ENCODE measurements around the gene PCNX2. TPM values are rescaled to one million over a fixed set of nuclear protein-coding genes. Genes with fewer than 3 reads are reported as not detected.

Gene PCNX2
- total and polyA plus RNA-seq, 2 donors: 5.2 to 36.9 TPM

DNA sequence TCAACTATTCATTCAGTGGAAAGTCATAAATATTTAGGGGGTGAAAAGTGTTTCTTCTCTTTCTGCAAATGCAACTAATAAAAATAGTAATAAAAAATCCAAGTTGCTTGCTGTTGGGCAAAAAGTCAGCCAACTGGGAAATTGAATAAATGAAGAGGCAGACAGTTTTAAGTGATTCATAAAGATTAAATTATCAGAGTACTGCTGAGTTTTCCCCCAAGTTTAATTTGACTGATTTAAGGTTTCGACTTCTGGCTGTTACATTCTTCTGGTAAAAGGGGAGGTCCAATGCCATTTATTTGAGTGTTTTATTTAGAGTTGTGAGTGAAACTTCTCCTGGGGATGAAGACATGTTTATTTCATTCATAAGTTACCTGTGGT is 219.6 kb downstream of the PCNX2 start:
- H3K27ac ChIP-seq (ENCODE audit: low read depth): no peak overlapping the region
- no peaks in the 10 kb centered on the region for H3K4me1 ChIP-seq (ENCODE audit: insufficient read depth)
- H3K4me3 ChIP-seq (ENCODE audit: low read depth, low read length): no peak overlapping the region
- 79% methylated on average over 1 of the region's 1 CpG for WGBS
- H3K36me3 ChIP-seq (ENCODE audit: insufficient read depth): no peaks in the 10 kb centered on the region
- peak; percentile 13 for DNase-seq (ENCODE audit: extremely low spot score)

DNA sequence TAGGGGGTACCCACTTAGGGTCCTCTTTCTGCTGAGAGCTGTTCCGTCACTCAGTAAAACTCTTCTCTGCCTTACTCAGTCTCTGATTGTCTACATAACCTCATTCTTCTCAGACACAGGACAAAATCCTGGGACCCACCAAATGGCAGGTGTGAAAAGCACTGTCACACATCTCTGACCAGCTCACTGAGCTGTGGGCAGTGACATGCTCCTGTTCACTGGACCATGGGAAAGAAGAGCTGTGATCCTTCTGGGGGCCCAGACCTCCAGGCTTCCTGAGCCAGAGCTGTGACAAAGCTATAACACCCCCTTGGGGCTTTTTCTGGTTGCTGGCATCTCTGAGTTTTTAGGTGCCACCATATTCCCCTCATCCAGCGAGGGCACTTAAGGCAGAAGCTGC is 229.4 kb downstream of the PCNX2 start:
- no peak for DNase-seq (ENCODE audit: extremely low spot score)
- H3K27ac ChIP-seq (ENCODE audit: low read depth): no peak overlapping the region
- WGBS: 98% methylated on average over 2 of the region's 2 CpGs
- H3K4me3 ChIP-seq (ENCODE audit: low read depth, low read length): no peak overlapping the region
- no peaks in the 10 kb centered on the region for H3K36me3 ChIP-seq (ENCODE audit: insufficient read depth)
- H3K4me1 ChIP-seq (ENCODE audit: insufficient read depth): no peaks in the 10 kb centered on the region

GRCh38 chr1:233065685-233066084 is 229.8 kb downstream of the PCNX2 start:
- 98% methylated on average over 2 of the region's 2 CpGs for WGBS
- Histone ChIP-seq H3K4me1 (ENCODE audit: insufficient read depth) (no peaks in the 10 kb centered on the region), H3K27ac (ENCODE audit: low read depth) (no peak overlapping the region), H3K36me3 (ENCODE audit: insufficient read depth) (no peaks in the 10 kb centered on the region), H3K4me3 (ENCODE audit: low read depth, low read length) (no peak overlapping the region)
- DNase-seq (ENCODE audit: extremely low spot score): no peak

- no peak for DNase-seq (ENCODE audit: extremely low spot score)
- Histone ChIP-seq H3K36me3 (ENCODE audit: insufficient read depth) (no peaks in the 10 kb centered on the region), H3K4me1 (ENCODE audit: insufficient read depth) (no peaks in the 10 kb centered on the region), H3K27ac (ENCODE audit: low read depth) (no peak overlapping the region), H3K4me3 (ENCODE audit: low read depth, low read length) (no peak overlapping the region)
- 39% methylated on average over 1 of the region's 1 CpG for WGBS
These were observed 230.5 kb downstream of the PCNX2 start for GRCh38 chr1:233064988-233065387.

GRCh38 chr1:233063462-233063861 is 232.1 kb downstream of the PCNX2 start:
- Histone ChIP-seq H3K27ac (ENCODE audit: low read depth) (no peak overlapping the region), H3K36me3 (ENCODE audit: insufficient read depth) (no peaks in the 10 kb centered on the region), H3K4me3 (ENCODE audit: low read depth, low read length) (no peak overlapping the region), H3K4me1 (ENCODE audit: insufficient read depth) (no peaks in the 10 kb centered on the region)
- DNase-seq (ENCODE audit: extremely low spot score): no peak

GRCh38 chr1:233061265-233061664 is 234.3 kb downstream of the PCNX2 start:
- 83% methylated on average over 5 of the region's 5 CpGs for WGBS
- no peak for DNase-seq (ENCODE audit: extremely low spot score)
- Histone ChIP-seq H3K4me3 (ENCODE audit: low read depth, low read length) (no peak overlapping the region), H3K27ac (ENCODE audit: low read depth) (no peak overlapping the region), H3K4me1 (ENCODE audit: insufficient read depth) (no peaks in the 10 kb centered on the region), H3K36me3 (ENCODE audit: insufficient read depth) (no peaks in the 10 kb centered on the region)

- DNase-seq (ENCODE audit: extremely low spot score): no peak
- Histone ChIP-seq H3K27ac (ENCODE audit: low read depth) (no peak overlapping the region), H3K36me3 (ENCODE audit: insufficient read depth) (no peaks in the 10 kb centered on the region), H3K4me1 (ENCODE audit: insufficient read depth) (no peaks in the 10 kb centered on the region), H3K4me3 (ENCODE audit: low read depth, low read length) (no peak overlapping the region)
- WGBS: 83% methylated on average over 3 of the region's 3 CpGs
These were observed 235.0 kb downstream of the PCNX2 start for GRCh38 chr1:233060461-233060994.

DNA sequence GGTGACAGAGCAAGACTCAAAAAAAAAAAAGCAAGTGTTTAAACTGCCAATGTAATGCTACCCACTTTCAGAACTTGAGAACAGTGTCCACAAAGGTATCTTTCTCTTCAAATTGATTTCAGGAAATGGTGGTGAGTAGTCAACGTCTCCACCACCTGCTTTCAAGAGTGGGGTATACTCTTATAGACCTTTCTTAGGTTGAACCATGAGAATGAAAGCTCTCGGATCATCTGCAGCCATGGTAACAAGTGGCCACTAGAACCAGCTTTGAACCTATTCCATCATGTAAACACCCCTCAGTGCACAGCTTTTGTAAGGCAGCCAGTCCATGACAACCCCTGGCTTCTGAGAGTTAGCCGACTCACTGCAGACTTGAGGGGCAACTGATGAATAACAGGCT is 237.7 kb downstream of the PCNX2 start:
- DNase-seq (ENCODE audit: extremely low spot score): no peak
- Histone ChIP-seq H3K27ac (ENCODE audit: low read depth) (no peak overlapping the region), H3K4me1 (ENCODE audit: insufficient read depth) (no peaks in the 10 kb centered on the region), H3K4me3 (ENCODE audit: low read depth, low read length) (no peak overlapping the region), H3K36me3 (ENCODE audit: insufficient read depth) (no peaks in the 10 kb centered on the region)
- 91% methylated on average over 3 of the region's 3 CpGs for WGBS

- DNase-seq (ENCODE audit: extremely low spot score): no peak
- Histone ChIP-seq H3K4me3 (ENCODE audit: low read depth, low read length) (no peak overlapping the region), H3K27ac (ENCODE audit: low read depth) (no peak overlapping the region), H3K36me3 (ENCODE audit: insufficient read depth) (no peaks in the 10 kb centered on the region), H3K4me1 (ENCODE audit: insufficient read depth) (no peaks in the 10 kb centered on the region)
- WGBS: 92% methylated on average over 5 of the region's 5 CpGs
These were observed 239.5 kb downstream of the PCNX2 start for GRCh38 chr1:233055879-233056641.

DNA sequence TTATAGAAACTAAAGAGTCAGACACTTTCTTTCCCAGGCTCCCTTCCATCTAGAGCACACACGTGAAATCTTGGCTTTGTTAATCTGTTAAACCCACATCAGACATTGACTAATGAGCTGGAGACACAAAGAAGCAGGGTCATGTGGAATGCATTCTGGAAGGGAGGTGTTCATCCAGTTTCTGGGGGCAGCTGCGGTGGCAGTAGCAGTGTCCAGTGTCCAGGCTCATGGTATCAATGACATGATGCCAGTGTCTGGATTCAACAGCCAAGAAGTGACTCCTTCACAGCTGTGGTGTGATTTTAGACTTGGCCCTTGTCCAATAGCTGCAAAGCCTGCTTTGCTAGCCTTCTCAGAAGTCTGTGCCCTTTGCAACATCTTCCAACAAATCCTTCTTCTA is 249.9 kb downstream of the PCNX2 start:
- no peak overlapping the region for H3K27ac ChIP-seq (ENCODE audit: low read depth)
- no peak overlapping the region for H3K4me3 ChIP-seq (ENCODE audit: low read depth, low read length)
- H3K4me1 ChIP-seq (ENCODE audit: insufficient read depth): no peaks in the 10 kb centered on the region
- no peaks in the 10 kb centered on the region for H3K36me3 ChIP-seq (ENCODE audit: insufficient read depth)
- DNase-seq (ENCODE audit: extremely low spot score): no peak
- 69% methylated on average over 2 of the region's 2 CpGs for WGBS

DNA sequence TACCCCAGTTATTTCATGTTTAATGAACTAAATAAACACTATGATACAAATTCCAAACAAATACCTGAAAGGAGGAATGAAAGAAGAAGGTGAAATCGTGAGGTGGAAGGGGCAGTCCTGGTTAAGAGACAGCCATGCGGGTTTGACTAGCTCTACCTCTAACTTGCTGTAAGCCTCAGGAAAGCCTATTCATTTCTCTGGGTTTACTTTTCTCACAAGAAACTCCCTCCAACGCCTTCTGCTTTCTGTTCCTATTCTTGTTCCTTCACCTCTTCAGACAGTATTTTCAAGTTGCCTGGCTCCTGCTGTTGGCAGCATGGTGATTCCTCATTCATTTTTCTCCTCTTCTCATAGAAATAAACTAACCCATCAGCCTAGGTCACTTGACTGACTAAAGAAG is 252.7 kb downstream of the PCNX2 start:
- no peak overlapping the region for H3K4me3 ChIP-seq (ENCODE audit: low read depth, low read length)
- no peaks in the 10 kb centered on the region for H3K36me3 ChIP-seq (ENCODE audit: insufficient read depth)
- no peaks in the 10 kb centered on the region for H3K4me1 ChIP-seq (ENCODE audit: insufficient read depth)
- 94% methylated on average over 3 of the region's 3 CpGs for WGBS
- no peak overlapping the region for H3K27ac ChIP-seq (ENCODE audit: low read depth)
- DNase-seq (ENCODE audit: extremely low spot score): no peak

DNA sequence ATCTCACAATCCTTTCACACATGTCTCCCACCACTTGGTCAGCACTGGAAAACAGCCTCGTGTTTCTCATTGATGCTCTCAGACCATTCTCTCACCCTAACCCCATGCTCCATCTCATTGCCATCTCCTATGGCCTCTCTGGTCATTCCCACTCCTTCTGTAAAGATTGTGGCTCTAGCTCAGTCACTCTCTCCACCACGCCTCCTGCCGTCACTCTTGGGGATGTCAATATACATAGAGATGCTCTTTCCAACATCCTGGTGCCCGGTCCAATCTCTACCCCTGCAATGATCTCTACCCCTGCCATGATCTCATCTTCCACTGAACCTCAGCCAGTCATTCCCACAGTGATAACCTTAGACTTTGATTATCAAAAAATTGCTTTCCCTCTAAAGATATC is 255.0 kb downstream of the PCNX2 start:
- H3K4me1 ChIP-seq (ENCODE audit: insufficient read depth): peaks cover 2% of the 10 kb centered on the region
- 94% methylated on average over 4 of the region's 4 CpGs for WGBS
- no peak for DNase-seq (ENCODE audit: extremely low spot score)
- no peak overlapping the region for H3K4me3 ChIP-seq (ENCODE audit: low read depth, low read length)
- H3K36me3 ChIP-seq (ENCODE audit: insufficient read depth): no peaks in the 10 kb centered on the region
- H3K27ac ChIP-seq (ENCODE audit: low read depth): no peak overlapping the region

- no peak for DNase-seq (ENCODE audit: extremely low spot score)
- H3K4me1 ChIP-seq (ENCODE audit: insufficient read depth): peaks cover 2% of the 10 kb centered on the region
- H3K4me3 ChIP-seq (ENCODE audit: low read depth, low read length): no peak overlapping the region
- H3K27ac ChIP-seq (ENCODE audit: low read depth): no peak overlapping the region
- no peaks in the 10 kb centered on the region for H3K36me3 ChIP-seq (ENCODE audit: insufficient read depth)
These were observed 256.9 kb downstream of the PCNX2 start for GRCh38 chr1:233038581-233038980.

DNA sequence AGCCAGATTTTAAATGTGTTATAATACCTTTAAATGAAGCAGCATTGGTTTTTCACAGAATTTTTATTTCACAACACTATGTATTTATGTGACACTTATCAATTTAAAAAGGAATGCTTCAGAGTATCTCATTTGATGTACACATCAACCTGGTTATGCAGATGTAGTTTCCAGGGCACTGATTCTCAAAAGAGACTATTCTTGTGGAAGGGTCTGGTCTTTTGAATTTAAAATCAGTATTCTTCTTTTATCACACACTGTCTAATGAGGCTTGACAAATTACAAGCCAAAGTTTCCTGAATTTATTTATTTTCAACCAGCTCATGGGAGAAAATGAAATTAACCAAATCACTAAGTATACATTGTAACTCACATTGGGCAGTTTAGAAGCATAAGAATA is 257.7 kb downstream of the PCNX2 start:
- Histone ChIP-seq H3K36me3 (ENCODE audit: insufficient read depth) (no peaks in the 10 kb centered on the region), H3K4me1 (ENCODE audit: insufficient read depth) (peaks cover 2% of the 10 kb centered on the region), H3K27ac (ENCODE audit: low read depth) (no peak overlapping the region), H3K4me3 (ENCODE audit: low read depth, low read length) (no peak overlapping the region)
- DNase-seq (ENCODE audit: extremely low spot score): no peak

- DNase-seq (ENCODE audit: extremely low spot score): no peak
- Histone ChIP-seq H3K4me1 (ENCODE audit: insufficient read depth) (peaks cover 2% of the 10 kb centered on the region), H3K36me3 (ENCODE audit: insufficient read depth) (no peaks in the 10 kb centered on the region), H3K27ac (ENCODE audit: low read depth) (no peak overlapping the region), H3K4me3 (ENCODE audit: low read depth, low read length) (no peak overlapping the region)
- WGBS: 78% methylated on average over 5 of the region's 5 CpGs
These were observed 260.7 kb downstream of the PCNX2 start for GRCh38 chr1:233034836-233035235.

Measured in urinary bladder (tissue), 4 donors.